ENCODE results near the gene GRB10. TPM values are rescaled to one million over a fixed set of nuclear protein-coding genes. Genes with fewer than 3 reads are reported as not detected.

The GRB10 gene
- total and polyA plus RNA-seq, 2 of the 8 experiments (the other 6 are each of a cell fraction or from before 2014, with no cell fraction given), result 35.7 to 97.0 TPM

DNA sequence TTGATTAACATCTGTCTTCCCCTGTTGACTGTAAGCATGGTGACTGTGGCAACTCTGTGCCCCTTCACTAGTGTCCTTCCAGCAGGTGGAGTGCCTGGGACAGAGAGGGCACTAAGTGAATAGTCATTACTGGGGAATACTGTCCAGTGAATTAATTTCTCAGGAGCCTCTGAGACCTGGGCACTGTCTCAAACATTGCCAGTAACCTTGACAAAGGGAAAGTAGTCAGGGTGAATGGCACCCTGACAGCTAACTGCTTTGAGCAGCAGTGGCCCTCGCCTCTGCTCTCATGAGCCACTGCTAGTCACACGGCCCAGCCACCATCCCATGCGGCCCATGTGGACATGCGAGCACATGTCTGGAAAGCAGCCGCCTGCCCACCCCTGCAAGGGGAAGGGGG is 13.1 kb upstream of the GRB10 start:
- FAIRE-seq, result no peak
- Histone ChIP-seq H3K9ac (replicated peaks in 1 of 4; ENCODE audit: extremely low read depth in 1 of 4, low read depth in 3 of 4, low read length in 3 of 4) (no peak overlapping the region), H3K4me3 (ENCODE audit: extremely low read depth in 1 of 4, insufficient read depth in 2 of 4, low read depth in 3 of 4, low read length in 4 of 4) (no peak overlapping the region), H3K4ac (replicated peaks; ENCODE audit: insufficient read length, low read depth, low read length) (no peak overlapping the region), H3K23me2 (ENCODE audit: low read depth, low read length) (peaks cover 6% of the 10 kb centered on the region), H3K56ac (replicated peaks; ENCODE audit: insufficient read length, low read depth, low read length) (no peak overlapping the region), H2BK15ac (ENCODE audit: low read length) (no peak overlapping the region), H4K20me1 (replicated peaks in 1 of 2; ENCODE audit: control insufficient read depth in 1 of 2, insufficient read depth in 2 of 2, low read length in 2 of 2) (no peaks in the 10 kb centered on the region), H3K4me2 (ENCODE audit: insufficient read depth in 1 of 2, low read depth in 2 of 2, low read length in 2 of 2) (no peak overlapping the region), H4K91ac (replicated peaks; ENCODE audit: insufficient read length, low read length) (no peak overlapping the region), H3K18ac (ENCODE audit: extremely low read depth, low read length) (no peak overlapping the region), H3K9me3 (ENCODE audit: insufficient read depth in 2 of 2, low read depth in 1 of 2, low read length in 1 of 2) (peaks cover 3% of the 10 kb centered on the region in 2 experiments; a peak in 2 of 4 replicates), H3K36me3 (ENCODE audit: control insufficient read depth in 2 of 4, insufficient read depth in 4 of 4, low read length in 3 of 4) (no peaks in the 10 kb centered on the region), H3K14ac (ENCODE audit: insufficient read length) (no peak overlapping the region), H4K8ac (ENCODE audit: extremely low read depth, insufficient read depth, low read length) (no peak overlapping the region), H3K79me2 (ENCODE audit: control insufficient read depth in 1 of 2, insufficient read depth in 2 of 2, low read length in 2 of 2) (peaks cover 5 to 17% of the 10 kb centered on the region in 2 experiments; a peak in 3 of 4 replicates), H2AFZ (ENCODE audit: low read length) (no peak overlapping the region), H2BK12ac (ENCODE audit: low read depth, low read length) (no peak overlapping the region; the same call in 1 of the 2 replicates), H3K27ac (ENCODE audit: low read depth, low read length) (no peak overlapping the region), H4K5ac (ENCODE audit: insufficient read length, low read depth, low read length) (no peak overlapping the region), H2BK5ac (ENCODE audit: low read depth, low read length) (no peak overlapping the region), H3K23ac (ENCODE audit: insufficient read length) (no peak overlapping the region), H2BK120ac (replicated peaks; ENCODE audit: low read depth, low read length) (no peak overlapping the region), H2BK20ac (ENCODE audit: low read length) (peak overlapping the region; percentile 44; the same call in 1 of the 2 replicates), H3K4me1 (replicated peaks in 1 of 4; ENCODE audit: control insufficient read depth in 3 of 4, insufficient read depth in 4 of 4, low read length in 3 of 4) (peaks cover 3 to 12% (median 8%) of the 10 kb centered on the region in 4 experiments; a peak in 6 of 7 replicates), H2AK5ac (ENCODE audit: low read depth, low read length) (no peak overlapping the region), H3K79me1 (ENCODE audit: low read depth, low read length) (peaks cover under 1% of the 10 kb centered on the region; the same call in 1 of the 2 replicates), H3K27me3 (replicated peaks in 1 of 4; ENCODE audit: control insufficient read depth in 3 of 4, extremely low read depth in 1 of 4, insufficient read depth in 3 of 4, low read length in 3 of 4) (peaks cover 3 to 20% (median 19%) of the 10 kb centered on the region in 4 experiments)
- DNase-seq (ENCODE audit: low read depth in 1 of 2, low spot score in 2 of 2), result no peak
- POLR2A ChIA-PET (ENCODE audit: partially characterized antibody), result interaction anchor here (0.7 kb wide), 1 partner anchor 79 kb away, joined by 3 read pairs; no protein-coding TSS in a partner anchor
- CTCF ChIA-PET (ENCODE audit: partially characterized antibody), result interaction anchor here (0.9 kb wide), 1 partner anchor 272 kb away, joined by 4 read pairs; no protein-coding TSS in a partner anchor
- 81% methylated on average over 5 of the region's 5 CpGs; no CpG with 5 or more reads in 1 of the 2 experiments for WGBS, 2 experiments (ENCODE audit: extremely low coverage in 1 of 2, insufficient coverage in 1 of 2, insufficient read length in 1 of 2, insufficient replicate concordance in 2 of 2, low coverage in 1 of 2, low lambda C conversion rate in 2 of 2, missing lambda C conversion rate in 1 of 2)
- peak in 1 of 2 experiments; percentile 17; a peak in 2 of 4 replicates for TF ChIP-seq RAD21 (IDR thresholded peaks at IDR 0.05 in 1 of 2, conservative IDR thresholded peaks at IDR 0.05 in 1 of 2; ENCODE audit: low read depth in 2 of 2, low read length in 2 of 2)
- TF ChIP-seq RXRA (IDR thresholded peaks at IDR 0.05; ENCODE audit: insufficient read depth, low read depth, low read length), result no peak
- TF ChIP-seq ZNF274 (IDR thresholded peaks at IDR 0.05; ENCODE audit: borderline replicate concordance, extremely low read depth, low read length), result no peak
- no peak for TF ChIP-seq HDAC2 (IDR thresholded peaks at IDR 0.05; ENCODE audit: borderline replicate concordance in 1 of 2, low read depth in 2 of 2, low read length in 2 of 2)
- TF ChIP-seq TAF1 (IDR thresholded peaks at IDR 0.05; ENCODE audit: low read depth, low read length), result no peak
- TF ChIP-seq POU5F1 (IDR thresholded peaks at IDR 0.05; ENCODE audit: low read depth, low read length), result no peak
- no peak for TF ChIP-seq CHD1 (IDR thresholded peaks at IDR 0.05; ENCODE audit: low read depth, low read length)
- no peak for TF ChIP-seq SUZ12 (IDR thresholded peaks at IDR 0.05; ENCODE audit: low read length)
- no peak for TF ChIP-seq SIX5 (IDR thresholded peaks at IDR 0.05; ENCODE audit: low read depth, low read length)
- TF ChIP-seq, protein P1, sequence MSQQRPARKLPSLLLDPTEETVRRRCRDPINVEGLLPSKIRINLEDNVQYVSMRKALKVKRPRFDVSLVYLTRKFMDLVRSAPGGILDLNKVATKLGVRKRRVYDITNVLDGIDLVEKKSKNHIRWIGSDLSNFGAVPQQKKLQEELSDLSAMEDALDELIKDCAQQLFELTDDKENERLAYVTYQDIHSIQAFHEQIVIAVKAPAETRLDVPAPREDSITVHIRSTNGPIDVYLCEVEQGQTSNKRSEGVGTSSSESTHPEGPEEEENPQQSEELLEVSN (IDR thresholded peaks at IDR 0.05), result 0 out of 2 replicates have a peak, but pooled peaks have one; percentile 54
- TF ChIP-seq ASH2L (IDR thresholded peaks at IDR 0.05; ENCODE audit: low read length), result no peak
- TF ChIP-seq KDM5A (IDR thresholded peaks at IDR 0.05; ENCODE audit: low read length), result no peak
- TF ChIP-seq SIRT6 (IDR thresholded peaks at IDR 0.05; ENCODE audit: low read length), result no peak

Measured in H1 (cell line).